GM21423 (cell line): ENCODE measurements around the gene OVCH1.

Experiments
- ATAC-seq: cut with Tn5 transposase; IDR thresholded peaks from one replicate; pipeline ENCODE4 v1.9.1; 2021; ENCODE audit warnings: mild to moderate bottlenecking, moderate library complexity; ENCODE audit not compliant: unreplicated experiment

The OVCH1 gene

GRCh38 chr12:29497588-29497987 is at the start of gene OVCH1:
TSS of gene OVCH1 (minus strand) at chr12:29497686. CDS start at chr12:29497686, 0 bp downstream.
- ATAC-seq: no peak

GRCh38 chr12:29547151-29547632 is 49.7 kb upstream of the OVCH1 start:
- ATAC-seq: no peak

- no peak for ATAC-seq
These were observed 48.5 kb upstream of the OVCH1 start for GRCh38 chr12:29546000-29546399.

- ATAC-seq: peak; percentile 84
These were observed 47.6 kb upstream of the OVCH1 start for GRCh38 chr12:29545102-29545467.

GRCh38 chr12:29544428-29545101 is 47.1 kb upstream of the OVCH1 start:
- peak; percentile 39 for ATAC-seq

- ATAC-seq: no peak
These were observed 45.5 kb upstream of the OVCH1 start for GRCh38 chr12:29543036-29543435.

GRCh38 chr12:29537298-29537697 is 39.8 kb upstream of the OVCH1 start:
- ATAC-seq: no peak

GRCh38 chr12:29534935-29535334 is 37.4 kb upstream of the OVCH1 start:
- no peak for ATAC-seq

GRCh38 chr12:29533815-29534489 is 36.5 kb upstream of the OVCH1 start:
- no peak for ATAC-seq

- no peak for ATAC-seq
These were observed 34.0 kb upstream of the OVCH1 start for GRCh38 chr12:29531471-29531870.

- ATAC-seq: no peak
These were observed 33.0 kb upstream of the OVCH1 start for GRCh38 chr12:29530436-29530835.

GRCh38 chr12:29528161-29528560 is 30.7 kb upstream of the OVCH1 start:
- ATAC-seq: no peak

- no peak for ATAC-seq
These were observed 24.5 kb upstream of the OVCH1 start for GRCh38 chr12:29521951-29522350.

- no peak for ATAC-seq
These were observed 22.2 kb upstream of the OVCH1 start for GRCh38 chr12:29519585-29520182.

GRCh38 chr12:29518407-29518806 is 20.9 kb upstream of the OVCH1 start:
- ATAC-seq: no peak

GRCh38 chr12:29517264-29517663 is 19.8 kb upstream of the OVCH1 start:
- ATAC-seq: no peak

GRCh38 chr12:29516431-29516875 is 19.0 kb upstream of the OVCH1 start:
- ATAC-seq: no peak

GRCh38 chr12:29510591-29511185 is 13.2 kb upstream of the OVCH1 start:
- no peak for ATAC-seq

GRCh38 chr12:29509503-29509902 is 12.0 kb upstream of the OVCH1 start:
- ATAC-seq: no peak

GRCh38 chr12:29508949-29509348 is 11.5 kb upstream of the OVCH1 start:
- ATAC-seq: no peak

GRCh38 chr12:29505122-29505521 is 7.6 kb upstream of the OVCH1 start:
- no peak for ATAC-seq

GRCh38 chr12:29503283-29503682 is 5.8 kb upstream of the OVCH1 start:
- ATAC-seq: no peak
